ENCODE data around the gene PDCL2. TPM values are rescaled to one million over a fixed set of nuclear protein-coding genes. Genes with fewer than 3 reads are reported as not detected.

Gene PDCL2
- total RNA-seq, 1 experiment from 2014 or later: not detected

DNA sequence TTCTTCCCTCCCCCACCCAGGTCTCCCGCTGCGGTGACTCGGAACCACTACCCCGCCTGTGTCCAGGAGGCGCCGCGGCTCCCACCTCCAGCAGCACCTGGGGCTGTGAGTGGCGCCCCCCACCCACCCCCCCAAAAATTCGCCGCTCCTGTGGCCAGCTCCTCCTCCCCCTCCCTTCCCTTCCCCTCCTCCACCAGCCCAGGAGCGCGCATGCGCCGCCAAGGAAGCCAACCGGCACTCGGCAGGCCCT, 45.6 kb downstream of the PDCL2 start:
- H2BK15ac ChIP-seq (ENCODE audit: low read depth, low read length): no peak overlapping the region
- TF ChIP-seq, protein P1, sequence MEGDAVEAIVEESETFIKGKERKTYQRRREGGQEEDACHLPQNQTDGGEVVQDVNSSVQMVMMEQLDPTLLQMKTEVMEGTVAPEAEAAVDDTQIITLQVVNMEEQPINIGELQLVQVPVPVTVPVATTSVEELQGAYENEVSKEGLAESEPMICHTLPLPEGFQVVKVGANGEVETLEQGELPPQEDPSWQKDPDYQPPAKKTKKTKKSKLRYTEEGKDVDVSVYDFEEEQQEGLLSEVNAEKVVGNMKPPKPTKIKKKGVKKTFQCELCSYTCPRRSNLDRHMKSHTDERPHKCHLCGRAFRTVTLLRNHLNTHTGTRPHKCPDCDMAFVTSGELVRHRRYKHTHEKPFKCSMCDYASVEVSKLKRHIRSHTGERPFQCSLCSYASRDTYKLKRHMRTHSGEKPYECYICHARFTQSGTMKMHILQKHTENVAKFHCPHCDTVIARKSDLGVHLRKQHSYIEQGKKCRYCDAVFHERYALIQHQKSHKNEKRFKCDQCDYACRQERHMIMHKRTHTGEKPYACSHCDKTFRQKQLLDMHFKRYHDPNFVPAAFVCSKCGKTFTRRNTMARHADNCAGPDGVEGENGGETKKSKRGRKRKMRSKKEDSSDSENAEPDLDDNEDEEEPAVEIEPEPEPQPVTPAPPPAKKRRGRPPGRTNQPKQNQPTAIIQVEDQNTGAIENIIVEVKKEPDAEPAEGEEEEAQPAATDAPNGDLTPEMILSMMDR (conservative IDR thresholded peaks at IDR 0.05): no peak
- H4K20me1 ChIP-seq (ENCODE audit: control insufficient read depth, insufficient read depth, insufficient read length): no peaks in the 10 kb centered on the region
- no peaks in the 10 kb centered on the region for H3K36me3 Mint-ChIP-seq (ENCODE audit: insufficient read depth in 1 of 3, low read depth in 3 of 3)
- no peak overlapping the region for H2BK12ac ChIP-seq (ENCODE audit: insufficient read length, low read depth, low read length)
- H3K4me2 ChIP-seq (ENCODE audit: insufficient read depth, insufficient read length, low read length): no peak overlapping the region
- WGBS (ENCODE audit: extremely low coverage, insufficient read length, low lambda C conversion rate): no CpG with 5 or more reads among the region's 16 CpGs
- peaks cover 9% of the 10 kb centered on the region; the same call in 1 of the 2 replicates for H3K79me2 ChIP-seq (ENCODE audit: insufficient read depth, low read length)
- H4K91ac ChIP-seq (ENCODE audit: insufficient read length, low read depth, low read length): no peak overlapping the region
- H3K27me3 Mint-ChIP-seq (ENCODE audit: low read depth): no peaks in the 10 kb centered on the region
- peaks cover 43 to 45% of the 10 kb centered on the region in 2 experiments for H3K4me1 Mint-ChIP-seq
- no peak overlapping the region for H3K4ac ChIP-seq (ENCODE audit: low read depth, low read length)
- no peaks in the 10 kb centered on the region for H3K79me1 ChIP-seq (ENCODE audit: insufficient read depth, low read depth, low read length, poor library complexity, severe bottlenecking)
- no peak overlapping the region for H3K23ac ChIP-seq (ENCODE audit: insufficient read length, low read depth, low read length)
- no peak overlapping the region for H4K8ac ChIP-seq (replicated peaks; ENCODE audit: insufficient read length, low read depth, low read length)
- H2BK20ac ChIP-seq (ENCODE audit: low read depth, low read length, poor library complexity, severe bottlenecking): no peak overlapping the region
- no peaks in the 10 kb centered on the region for H3K9me3 ChIP-seq (ENCODE audit: control insufficient read depth, low read depth, low read length)
- no peak overlapping the region for H3K27ac ChIP-seq (ENCODE audit: insufficient read length, low read depth, low read length)
- no peak overlapping the region for H3K27ac Mint-ChIP-seq
- H3K9me3 Mint-ChIP-seq: no peaks in the 10 kb centered on the region
- H3K56ac ChIP-seq (ENCODE audit: insufficient read length, low read depth, low read length): no peak overlapping the region
- H3K27me3 ChIP-seq (ENCODE audit: insufficient read depth, low read length): no peaks in the 10 kb centered on the region
- peak overlapping the region; percentile 79 for H3K18ac ChIP-seq (ENCODE audit: insufficient read length, low read depth, low read length)
- H4K5ac ChIP-seq (ENCODE audit: insufficient read length, low read depth, low read length): no peak overlapping the region
- peaks cover 8% of the 10 kb centered on the region; the same call in 1 of the 2 replicates for H3K4me1 ChIP-seq (ENCODE audit: insufficient read depth, low read length)
- H3T11ph ChIP-seq (ENCODE audit: low read length): no peak overlapping the region
- H2BK120ac ChIP-seq (ENCODE audit: low read depth, low read length, poor library complexity, severe bottlenecking): no peak overlapping the region
- H2AK5ac ChIP-seq (ENCODE audit: insufficient read length, low read length): no peak overlapping the region
- peaks cover 6% of the 10 kb centered on the region for H3K23me2 ChIP-seq (ENCODE audit: insufficient read length, low read depth, low read length, poor library complexity, severe bottlenecking)
- no peak overlapping the region for H2BK5ac ChIP-seq (ENCODE audit: insufficient read length, low read length)
- DNase-seq: no peak
- H3K4me3 Mint-ChIP-seq: peak overlapping the region; percentile 92 to 94
- H3K14ac ChIP-seq (ENCODE audit: insufficient read depth, low read length): peak overlapping the region; percentile 85; the same call in 1 of the 2 replicates
- H2AFZ ChIP-seq (ENCODE audit: low read length): no peak overlapping the region
- peak overlapping the region; percentile 36 for H3K9ac ChIP-seq (ENCODE audit: extremely low read depth, insufficient read length, low read length)
